Esophagus squamous epithelium (tissue), 4 donors: ENCODE measurements around the gene NENF.

ENCODE experiments used
- CTCF ChIP-seq, 6 experiments: fragments of 450-650 bp in 4 of 6; fragments of 200-600 bp in 2 of 6; sonication (generic) in 2 of 6; IDR thresholded peaks; one replicate each; pipeline ENCODE4 v1.5.1; 2016 to 2019; ENCODE audit warnings: antibody characterized with exemption in 6 of 6, mild to moderate bottlenecking in 4 of 6, moderate library complexity in 4 of 6
- POLR2A ChIP-seq, 4 donors: fragments of 450-650 bp; IDR thresholded peaks; one replicate each; pipeline ENCODE4 v1.6.1; 2017; ENCODE audit warnings: antibody characterized with exemption in 4 of 4, mild to moderate bottlenecking in 4 of 4, moderate library complexity in 3 of 4

GRCh38 chr1:212490276-212490675 is 57.6 kb downstream of the NENF start:
- no peak for TF ChIP-seq CTCF (IDR thresholded peaks at IDR 0.05)
- no peak for TF ChIP-seq POLR2A (IDR thresholded peaks at IDR 0.05)
